IMR-90 (cell line): ENCODE measurements around the gene PRCP. TPM values are rescaled to one million over a fixed set of nuclear protein-coding genes. Genes with fewer than 3 reads are reported as not detected.

ENCODE experiments used
- ATAC-seq: fragments of 200-7000 bp; cut with Tn5 transposase; 2 replicates; pipeline ENCODE4 v1.9.1; 2020; ENCODE audit warnings: low read depth, mild to moderate bottlenecking, moderate library complexity
- BruUV-seq: library from RNA; stranded (reverse); fragments of 400-500 nt; replicated peaks from 2 replicates; lab custom pipeline; 2021; lab: Mats Ljungman, UMichigan
- CTCF ChIA-PET: fragments of 300-600 bp; formaldehyde crosslinking; extraction: SDS; loops from one replicate; lab custom pipeline; 2021; ENCODE audit warnings: antibody characterized with exemption; lab: Yijun Ruan, JAX
- POLR2A ChIA-PET: fragments of 300-600 bp; sonication (Branson Sonifier 250); formaldehyde crosslinking; loops from one replicate; lab custom pipeline; 2022; ENCODE audit warnings: antibody characterized with exemption; ENCODE audit not compliant: unreplicated experiment; lab: Charles Lee
- DNase-seq: peaks from one replicate; pipeline ENCODE4 v3.0.0; 2013
- H2AFZ ChIP-seq: replicated peaks from 2 replicates; pipeline ENCODE3; 2013; ENCODE audit warnings: low read length, mild to moderate bottlenecking; ENCODE audit not compliant: poor library complexity
- H2AK5ac ChIP-seq: 2 replicates; pipeline ENCODE4 v1.6.1; 2013; ENCODE audit warnings: low read depth, low read length, inconsistent platforms
- H2AK9ac ChIP-seq: replicated peaks from 2 replicates; pipeline ENCODE3; 2013; ENCODE audit warnings: mild to moderate bottlenecking, low read depth, low read length, moderate library complexity; ENCODE audit not compliant: poor library complexity
- H2BK120ac ChIP-seq: 2 replicates; pipeline ENCODE4 v1.6.1; 2013; ENCODE audit warnings: low read depth, low read length, inconsistent platforms
- H2BK15ac ChIP-seq: 3 replicates; pipeline ENCODE4 v1.6.1; 2013; ENCODE audit warnings: low read depth, low read length, inconsistent platforms
- H2BK20ac ChIP-seq: 2 replicates; pipeline ENCODE4 v1.6.1; 2013; ENCODE audit warnings: low read depth, mild to moderate bottlenecking, inconsistent platforms, low read length, moderate library complexity
- H2BK5ac ChIP-seq: 2 replicates; pipeline ENCODE4 v1.6.1; 2013; ENCODE audit warnings: mild to moderate bottlenecking, low read depth, low read length, inconsistent platforms; ENCODE audit not compliant: poor library complexity, severe bottlenecking
- H3K14ac ChIP-seq: replicated peaks from 2 replicates; pipeline ENCODE4 v1.6.1; 2013; ENCODE audit warnings: low read depth, low read length, inconsistent platforms
- H3K18ac ChIP-seq: 2 replicates; pipeline ENCODE4 v1.6.1; 2013; ENCODE audit warnings: low read depth, low read length, control low read depth
- H3K23ac ChIP-seq: 2 replicates; pipeline ENCODE4 v1.6.1; 2013; ENCODE audit warnings: low read depth, low read length, inconsistent platforms
- H3K27ac ChIP-seq: 2 replicates; pipeline ENCODE4 v1.5.1; 2013; ENCODE audit warnings: mild to moderate bottlenecking, control low read depth, low read length; ENCODE audit not compliant: insufficient read depth
- H3K27me3 ChIP-seq: 2 replicates; pipeline ENCODE4 v1.6.1; 2013; ENCODE audit warnings: low read length; ENCODE audit not compliant: control insufficient read depth, insufficient read depth
- H3K36me3 ChIP-seq: 2 replicates; pipeline ENCODE4 v1.6.1; 2013; ENCODE audit warnings: low read length, mixed read lengths; ENCODE audit not compliant: control insufficient read depth, insufficient read depth
- H3K4ac ChIP-seq: 2 replicates; pipeline ENCODE4 v1.6.1; 2013; ENCODE audit warnings: low read depth, low read length, inconsistent platforms
- H3K4me1 ChIP-seq: 2 replicates; pipeline ENCODE4 v1.6.1; 2013; ENCODE audit warnings: low read length, mixed read lengths; ENCODE audit not compliant: control insufficient read depth, insufficient read depth
- H3K4me2 ChIP-seq: 2 replicates; pipeline ENCODE4 v1.6.1; 2013; ENCODE audit warnings: low read depth, mild to moderate bottlenecking, control low read depth, low read length, moderate library complexity
- H3K4me3 ChIP-seq: 2 replicates; pipeline ENCODE4 v1.5.1; 2013; ENCODE audit warnings: low read depth, mild to moderate bottlenecking, control low read depth, low read length, moderate library complexity; ENCODE audit not compliant: insufficient read depth
- H3K56ac ChIP-seq: 2 replicates; pipeline ENCODE4 v1.6.1; 2013; ENCODE audit warnings: low read length, inconsistent platforms; ENCODE audit not compliant: insufficient read depth; ENCODE audit errors: extremely low read depth
- H3K79me1 ChIP-seq, 2 experiments: 2 replicates each; pipeline ENCODE4 v1.6.1; 2013; ENCODE audit warnings: low read length in 2 of 2, inconsistent platforms in 1 of 2, low read depth in 1 of 2
- H3K9ac ChIP-seq: 2 replicates; pipeline ENCODE4 v1.6.1; 2013; ENCODE audit warnings: low read depth, low read length, control low read depth
- H3K9me1 ChIP-seq: 2 replicates; pipeline ENCODE4 v1.6.1; 2013; ENCODE audit warnings: low read length, inconsistent platforms; ENCODE audit not compliant: insufficient read depth
- H3K9me3 ChIP-seq: 2 replicates; pipeline ENCODE4 v1.6.1; 2013; ENCODE audit warnings: low read length; ENCODE audit not compliant: control insufficient read depth, insufficient read depth
- H4K20me1 ChIP-seq: 2 replicates; pipeline ENCODE4 v1.6.1; 2013; ENCODE audit warnings: low read length, inconsistent platforms; ENCODE audit not compliant: insufficient read depth
- H4K5ac ChIP-seq: 2 replicates; pipeline ENCODE4 v1.6.1; 2013; ENCODE audit warnings: mild to moderate bottlenecking, low read depth, low read length, control low read depth
- H4K8ac ChIP-seq, 2 experiments: 2 replicates each; pipeline ENCODE4 v1.6.1; 2013; ENCODE audit warnings: low read depth in 2 of 2, low read length in 2 of 2, control low read depth in 1 of 2, inconsistent platforms in 1 of 2
- H4K91ac ChIP-seq: 2 replicates; pipeline ENCODE4 v1.6.1; 2013; ENCODE audit warnings: low read depth, low read length, inconsistent platforms; ENCODE audit not compliant: insufficient read depth
- BHLHE40 ChIP-seq: fragments of 150-350 bp; IDR thresholded peaks from 2 replicates; pipeline ENCODE4 v1.6.1; 2016; ENCODE audit warnings: mild to moderate bottlenecking, low read depth, low read length
- CEBPB ChIP-seq: IDR thresholded peaks from 2 replicates; pipeline ENCODE4 v1.6.1; 2012; ENCODE audit warnings: low read depth, low read length, improper control_type of control experiment
- CHD1 ChIP-seq: IDR thresholded peaks from 2 replicates; pipeline ENCODE4 v1.6.1; 2012; ENCODE audit warnings: low read depth, low read length, improper control_type of control experiment
- CTCF ChIP-seq: conservative IDR thresholded peaks from 2 replicates; pipeline ENCODE4 v1.5.1; 2012; ENCODE audit warnings: mild to moderate bottlenecking, low read depth, low read length, improper control_type of control experiment
- MAZ ChIP-seq: IDR thresholded peaks from 2 replicates; pipeline ENCODE4 v1.6.1; 2012; ENCODE audit warnings: low read depth, mild to moderate bottlenecking, low read length, improper control_type of control experiment, moderate library complexity, borderline replicate concordance
- MXI1 ChIP-seq: IDR thresholded peaks from 2 replicates; pipeline ENCODE4 v1.6.1; 2012; ENCODE audit warnings: low read depth, mild to moderate bottlenecking, low read length, moderate library complexity, borderline replicate concordance
- NFE2L2 ChIP-seq: fragments of 150-350 bp; IDR thresholded peaks from 2 replicates; pipeline ENCODE4 v1.6.1; 2016; ENCODE audit warnings: low read depth, mild to moderate bottlenecking, low read length
- POLR2A ChIP-seq: IDR thresholded peaks from 2 replicates; pipeline ENCODE4 v1.6.1; 2012; ENCODE audit warnings: mild to moderate bottlenecking, low read depth, low read length
- RCOR1 ChIP-seq: IDR thresholded peaks from 2 replicates; pipeline ENCODE4 v1.6.1; 2012; ENCODE audit warnings: mild to moderate bottlenecking, low read length, improper control_type of control experiment; ENCODE audit not compliant: insufficient replicate concordance
- USF2 ChIP-seq: fragments of 150-350 bp; IDR thresholded peaks from 2 replicates; pipeline ENCODE4 v1.6.1; 2017; ENCODE audit warnings: mild to moderate bottlenecking, antibody characterized with exemption, low read length, low read depth
- WGBS, 2 experiments: methylation state at CpG; one replicate each; pipeline versions ENCODE4 v1.1.5 to v1.1.7; 2013; ENCODE audit warnings: missing lambda C conversion rate in 2 of 2; ENCODE audit not compliant: insufficient read length in 1 of 2; ENCODE audit errors: extremely low coverage in 2 of 2; 5-methylcytosine and 5-hydroxymethylcytosine counted together
- dilution Hi-C: fragments of 300-500 bp; cut with HindIII; formaldehyde crosslinking; loops from one replicate; pipeline ENCODE4 v1.14.3; 2018; ENCODE audit warnings: low sequenced_read_pairs; ENCODE audit not compliant: unreplicated experiment
- in situ Hi-C: fragments of 300-500 bp; cut with MboI; formaldehyde crosslinking; loops from 3 replicates; pipeline ENCODE4 v1.14.3; 2019; ENCODE audit warnings: low sequenced_read_pairs, inconsistent platforms, mixed read lengths
- intact Hi-C: fragments of 100-400 bp; cut with micrococcal nuclease; formaldehyde crosslinking; loops from 2 replicates; pipeline ENCODE4 v1.10.0; 2022
- polyA plus RNA-seq, 3 experiments: library from polyadenylated mRNA; depleted of rRNA; stranded (reverse); fragments of >200 nt; gene quantifications; 2 replicates each; pipeline ENCODE4 v1.2.3, GENCODE V29; 2012; ENCODE audit warnings: low replicate concordance in 1 of 3
- total RNA-seq: library from RNA; depleted of rRNA; stranded (reverse); fragments of >200 nt; gene quantifications from 2 replicates; pipeline ENCODE4 v1.2.3, GENCODE V29; 2012

Gene PRCP
- total and polyA plus RNA-seq, 2 of the 4 experiments (the other 2 are of a cell fraction) = 31.7 to 64.9 TPM

- Histone ChIP-seq H4K20me1 (no peaks in the 10 kb centered on the region), H3K4me3 (no peak overlapping the region), H4K8ac (no peak overlapping the region), H3K27me3 (no peaks in the 10 kb centered on the region), H4K91ac (no peak overlapping the region), H2BK5ac (no peak overlapping the region), H3K27ac (no peak overlapping the region), H3K9me3 (no peaks in the 10 kb centered on the region), H2AK9ac (no peak overlapping the region), H2AFZ (no peak overlapping the region), H3K14ac (no peak overlapping the region), H3K36me3 (peaks cover 2% of the 10 kb centered on the region; the same call in 1 of the 2 replicates), H3K4me2 (no peak overlapping the region), H3K56ac (no peak overlapping the region), H2BK15ac (no peak overlapping the region), H3K9me1 (no peaks in the 10 kb centered on the region), H3K9ac (no peak overlapping the region), H3K4ac (no peak overlapping the region), H2BK120ac (no peak overlapping the region), H3K23ac (no peak overlapping the region), H3K79me1 (no peaks in the 10 kb centered on the region), H3K18ac (no peak overlapping the region), H2AK5ac (no peak overlapping the region), H4K5ac (no peak overlapping the region), H3K4me1 (no peaks in the 10 kb centered on the region), H2BK20ac (no peak overlapping the region)
- WGBS, 2 experiments = no CpG with 5 or more reads among the region's 1 CpG
- intact Hi-C loops = no loop called here
- POLR2A ChIA-PET = interaction anchor here (0.7 kb wide), 1 partner anchor 29 kb away, joined by 11 read pairs; no protein-coding TSS in a partner anchor
- BruUV-seq = no TSS peak
- ATAC-seq (no peak), DNase-seq (no peak)
- TF ChIP-seq USF2 = no peak
- TF ChIP-seq CHD1 = no peak
- no peak for TF ChIP-seq BHLHE40
- no peak for TF ChIP-seq RCOR1
- no peak for TF ChIP-seq POLR2A
- TF ChIP-seq CTCF = no peak
- no peak for TF ChIP-seq MAZ
- no peak for TF ChIP-seq CEBPB
- TF ChIP-seq MXI1 = no peak
- no peak for TF ChIP-seq NFE2L2
- dilution Hi-C loops = no loop called here
- CTCF ChIA-PET = interaction anchor here (0.9 kb wide), 1 partner anchor 12 kb away, joined by 6 read pairs; no protein-coding TSS in a partner anchor
- in situ Hi-C loops = no loop called here
These were observed 69.5 kb downstream of the PRCP start for GRCh38 chr11:82830746-82831145.
